ENCODE results near the gene TNP2. TPM values are rescaled to one million over a fixed set of nuclear protein-coding genes. Genes with fewer than 3 reads are reported as not detected.

Gene TNP2
- total RNA-seq: not detected
- long read RNA-seq: 0 reads

GRCh38 chr16:11268921-11269375 lies at the start of gene TNP2:
TSS of gene TNP2 (minus strand) at chr16:11269325. CDS start at chr16:11269262, 63 bp downstream.
- no peak within 1 kb of the TSS for H3K27ac ChIP-seq
- no peak for TF ChIP-seq CTCF (IDR thresholded peaks at IDR 0.05)
- H3K27me3 ChIP-seq: no peaks in the 10 kb centered on the region
- no peaks in the 10 kb centered on the region for H3K9me3 ChIP-seq
- intact Hi-C loops (cut with DNase I): no loop called here
- H3K4me1 ChIP-seq: no peaks in the 10 kb centered on the region
- H3K36me3 ChIP-seq: no peaks in the 10 kb centered on the region
- no peak for ATAC-seq
- H3K4me3 ChIP-seq: no peak within 1 kb of the TSS
- DNase-seq: no peak

DNA sequence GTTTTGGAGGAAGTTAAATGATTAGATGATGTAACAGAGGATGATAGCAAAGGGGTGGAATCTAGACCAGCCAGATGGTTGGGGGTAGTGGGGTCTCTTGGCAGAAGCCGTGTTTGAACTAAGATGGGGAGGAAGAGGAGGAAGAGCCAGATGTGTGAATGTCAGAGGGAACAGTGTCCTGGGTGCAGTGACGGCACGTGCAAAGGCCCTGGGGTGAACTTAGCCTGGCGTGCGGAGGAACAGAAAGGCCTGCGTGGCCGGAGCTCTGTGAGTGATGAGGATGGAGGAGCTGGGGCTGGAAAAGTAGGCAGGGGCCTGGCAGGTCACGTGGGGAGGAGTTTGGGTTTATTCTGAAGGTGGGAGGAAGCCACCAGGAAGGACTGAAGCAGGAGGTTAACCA lies 49.7 kb upstream of the TNP2 start:
- H3K36me3 ChIP-seq: no peaks in the 10 kb centered on the region
- TF ChIP-seq CTCF (IDR thresholded peaks at IDR 0.05): no peak
- H3K27ac ChIP-seq: no peak overlapping the region
- H3K4me3 ChIP-seq: no peak overlapping the region
- DNase-seq (no peak), ATAC-seq (no peak)
- no peaks in the 10 kb centered on the region for H3K9me3 ChIP-seq
- H3K4me1 ChIP-seq: no peaks in the 10 kb centered on the region
- H3K27me3 ChIP-seq: no peaks in the 10 kb centered on the region
- intact Hi-C loops (cut with DNase I): no loop called here

- H3K9me3 ChIP-seq: no peaks in the 10 kb centered on the region
- TF ChIP-seq CTCF (IDR thresholded peaks at IDR 0.05): no peak
- peaks cover 4% of the 10 kb centered on the region for H3K4me1 ChIP-seq
- no peak overlapping the region for H3K27ac ChIP-seq
- H3K27me3 ChIP-seq: no peaks in the 10 kb centered on the region
- ATAC-seq (no peak), DNase-seq (no peak)
- no peak overlapping the region for H3K4me3 ChIP-seq
- intact Hi-C loops (cut with DNase I): no loop called here
- H3K36me3 ChIP-seq: no peaks in the 10 kb centered on the region
Observed at GRCh38 chr16:11316331-11317015, 47.3 kb upstream of the TNP2 start.

DNA sequence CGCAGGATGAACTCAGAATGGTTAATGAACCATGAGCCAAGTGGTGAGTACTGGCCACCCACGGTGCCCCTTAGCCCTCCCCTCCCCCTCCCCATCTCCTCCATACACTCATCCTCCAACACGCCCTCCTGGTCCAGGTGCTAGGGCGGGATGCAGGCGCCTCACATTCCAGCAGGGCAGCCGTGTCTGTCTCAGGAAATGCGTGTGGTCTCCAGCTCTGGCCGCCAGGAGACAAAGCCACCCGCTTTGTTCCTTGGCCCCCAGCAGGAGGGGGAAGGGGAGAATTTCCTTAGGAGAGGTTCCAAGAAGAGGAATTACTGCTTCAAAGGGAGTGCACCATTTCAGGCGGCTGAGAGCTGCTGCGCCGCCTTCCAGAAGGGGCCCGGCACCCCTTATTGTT lies 46.4 kb upstream of the TNP2 start:
- intact Hi-C loops (cut with DNase I): no loop called here
- H3K4me3 ChIP-seq: no peak overlapping the region
- no peaks in the 10 kb centered on the region for H3K36me3 ChIP-seq
- ATAC-seq (no peak), DNase-seq (no peak)
- H3K9me3 ChIP-seq: no peaks in the 10 kb centered on the region
- no peaks in the 10 kb centered on the region for H3K27me3 ChIP-seq
- TF ChIP-seq CTCF (IDR thresholded peaks at IDR 0.05): no peak
- H3K27ac ChIP-seq: no peak overlapping the region
- H3K4me1 ChIP-seq: peaks cover 12% of the 10 kb centered on the region

GRCh38 chr16:11314309-11314894 lies 45.3 kb upstream of the TNP2 start:
- no peak for TF ChIP-seq CTCF (IDR thresholded peaks at IDR 0.05)
- no peaks in the 10 kb centered on the region for H3K9me3 ChIP-seq
- no peaks in the 10 kb centered on the region for H3K36me3 ChIP-seq
- no peak overlapping the region for H3K4me3 ChIP-seq
- ATAC-seq: no peak
- H3K27me3 ChIP-seq: no peaks in the 10 kb centered on the region
- intact Hi-C loops (cut with DNase I): no loop called here
- no peak for DNase-seq
- H3K4me1 ChIP-seq: peaks cover 13% of the 10 kb centered on the region
- no peak overlapping the region for H3K27ac ChIP-seq

Data from upper lobe of right lung (tissue), 1 donor.